ENCODE data around the gene TPBGL.

- TF ChIP-seq CTCF (IDR thresholded peaks at IDR 0.05) (no peak), POLR2A (IDR thresholded peaks at IDR 0.05) (no peak)
Measured at GRCh38 chr11:75264356-75264755, 23.8 kb downstream of the TPBGL start.
